Spinal cord (tissue), 10 donors: ENCODE measurements around the gene BPNT1. TPM values are rescaled to one million over a fixed set of nuclear protein-coding genes. Genes with fewer than 3 reads are reported as not detected.
"Not testable (repeated sequence)": the region's sequence is repeated elsewhere in the genome, so short reads cannot be mapped to it uniquely, and the experiment has no call there.

Experiments
- DNase-seq, 6 donors: peaks; one replicate each; pipeline versions ENCODE4 v3.0.0 to v3.0.0-alpha.2; 2013 to 2015; ENCODE audit warnings: low spot score in 6 of 6, low read depth in 4 of 6
- H3K27ac ChIP-seq: one replicate; pipeline ENCODE4 v1.5.1; 2013; ENCODE audit warnings: low read depth, low read length, control low read depth
- H3K27me3 ChIP-seq: one replicate; pipeline ENCODE4 v1.6.1; 2013; ENCODE audit warnings: low read length; ENCODE audit not compliant: control insufficient read depth, insufficient read depth
- H3K36me3 ChIP-seq: one replicate; pipeline ENCODE4 v1.6.1; 2013; ENCODE audit warnings: low read length; ENCODE audit not compliant: control insufficient read depth, insufficient read depth
- H3K4me1 ChIP-seq: one replicate; pipeline ENCODE4 v1.6.1; 2013; ENCODE audit warnings: low read length; ENCODE audit not compliant: control insufficient read depth, insufficient read depth
- H3K4me3 ChIP-seq: one replicate; pipeline ENCODE4 v1.5.1; 2013; ENCODE audit warnings: low read depth, low read length, control low read depth
- H3K9me3 ChIP-seq: one replicate; pipeline ENCODE4 v1.6.1; 2013; ENCODE audit warnings: low read length; ENCODE audit not compliant: control insufficient read depth, insufficient read depth
- WGBS: methylation state at CpG from one replicate; pipeline ENCODE4 v1.1.5; 2013; ENCODE audit warnings: missing lambda C conversion rate; ENCODE audit not compliant: insufficient coverage; 5-methylcytosine and 5-hydroxymethylcytosine counted together
- polyA plus RNA-seq, 2 donors: library from polyadenylated mRNA; unstranded; fragments of 120-200 nt; gene quantifications; one replicate each; pipeline ENCODE4 v1.2.1, GENCODE V29; 2013; ENCODE audit not compliant: insufficient read length in 2 of 2
- total RNA-seq, 2 donors: library from RNA; depleted of rRNA in 1 of 2; stranded (reverse); fragments of 120-200 nt in 1 of 2; fragments of >200 nt in 1 of 2; gene quantifications; one replicate each; pipeline versions ENCODE4 v1.2.3 to v1.2.4, GENCODE V29; 2013 to 2014
- donor health status: healthy.

Gene BPNT1
- total and polyA plus RNA-seq, 4 donors: 22.6 to 36.3 (median 28.8) TPM

GRCh38 chr1:220121791-220122530 lies 32.4 kb upstream of the BPNT1 start:
- H3K4me1 ChIP-seq: no peaks in the 10 kb centered on the region
- no peaks in the 10 kb centered on the region for H3K27me3 ChIP-seq
- H3K36me3 ChIP-seq: peaks cover 9% of the 10 kb centered on the region
- DNase-seq: no peak
- WGBS: 88% methylated on average over 1 of the region's 8 CpGs
- H3K4me3 ChIP-seq: no peak overlapping the region
- H3K9me3 ChIP-seq: no peaks in the 10 kb centered on the region
- H3K27ac ChIP-seq: no peak overlapping the region

GRCh38 chr1:220119043-220119512 lies 29.5 kb upstream of the BPNT1 start:
- WGBS: 100% methylated on average over 2 of the region's 6 CpGs

GRCh38 chr1:220113136-220113695 lies 23.6 kb upstream of the BPNT1 start:
- Histone ChIP-seq H3K4me1 (no peaks in the 10 kb centered on the region), H3K4me3 (no peak overlapping the region), H3K9me3 (no peaks in the 10 kb centered on the region), H3K27me3 (no peaks in the 10 kb centered on the region), H3K36me3 (peaks cover 32% of the 10 kb centered on the region), H3K27ac (no peak overlapping the region)
- peak in 2 of 6 donors; percentile 24 to 28 for DNase-seq
- 83% methylated on average over 2 of the region's 5 CpGs for WGBS

More at GRCh38 chr1:220119043-220119512, 29.5 kb upstream of the BPNT1 start:
- Histone ChIP-seq H3K9me3 (no peaks in the 10 kb centered on the region), H3K27ac (no peak overlapping the region), H3K36me3 (peaks cover 13% of the 10 kb centered on the region), H3K4me3 (no peak overlapping the region), H3K4me1 (no peaks in the 10 kb centered on the region), H3K27me3 (no peaks in the 10 kb centered on the region)
- DNase-seq: no peak

GRCh38 chr1:220112600-220112999 lies 23.0 kb upstream of the BPNT1 start:
- H3K36me3 ChIP-seq: peaks cover 34% of the 10 kb centered on the region
- WGBS: 100% methylated on average over 1 of the region's 4 CpGs

GRCh38 chr1:220110473-220110872 lies 20.9 kb upstream of the BPNT1 start:
- 98% methylated on average over 6 of the region's 6 CpGs for WGBS
- not testable (repeated sequence) for H3K4me3 ChIP-seq, H3K27ac ChIP-seq, H3K4me1 ChIP-seq, H3K27me3 ChIP-seq, DNase-seq, H3K9me3 ChIP-seq
- H3K36me3 ChIP-seq: peaks cover 26% of the 10 kb centered on the region

More at GRCh38 chr1:220112600-220112999, 23.0 kb upstream of the BPNT1 start:
- not testable (repeated sequence) for H3K4me1 ChIP-seq, H3K27ac ChIP-seq, H3K4me3 ChIP-seq, H3K9me3 ChIP-seq, H3K27me3 ChIP-seq, DNase-seq

DNA sequence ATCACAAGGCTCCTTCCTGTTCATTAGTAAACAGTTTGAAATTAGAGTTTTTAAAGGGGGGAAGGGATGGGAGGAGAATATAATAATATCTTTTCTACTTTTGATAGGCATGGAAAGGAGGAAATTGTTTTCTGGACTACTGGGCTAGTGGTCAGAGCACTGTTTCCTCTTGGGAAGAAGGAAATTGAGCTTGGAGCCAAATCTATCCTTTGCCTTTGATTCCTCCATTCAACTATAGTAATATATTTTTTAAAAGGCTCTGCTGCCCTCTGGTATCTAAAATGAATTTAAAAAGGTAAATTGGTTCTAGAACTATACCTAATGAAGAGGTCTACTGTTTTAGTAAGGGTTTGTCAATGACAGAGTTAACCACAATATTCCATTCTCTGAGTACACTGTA lies 10.2 kb upstream of the BPNT1 start:
- no peak overlapping the region for H3K4me3 ChIP-seq
- no peaks in the 10 kb centered on the region for H3K27me3 ChIP-seq
- DNase-seq: no peak
- peaks cover 41% of the 10 kb centered on the region for H3K36me3 ChIP-seq
- peaks cover 4% of the 10 kb centered on the region for H3K4me1 ChIP-seq
- H3K9me3 ChIP-seq: no peaks in the 10 kb centered on the region
- no peak overlapping the region for H3K27ac ChIP-seq

DNA sequence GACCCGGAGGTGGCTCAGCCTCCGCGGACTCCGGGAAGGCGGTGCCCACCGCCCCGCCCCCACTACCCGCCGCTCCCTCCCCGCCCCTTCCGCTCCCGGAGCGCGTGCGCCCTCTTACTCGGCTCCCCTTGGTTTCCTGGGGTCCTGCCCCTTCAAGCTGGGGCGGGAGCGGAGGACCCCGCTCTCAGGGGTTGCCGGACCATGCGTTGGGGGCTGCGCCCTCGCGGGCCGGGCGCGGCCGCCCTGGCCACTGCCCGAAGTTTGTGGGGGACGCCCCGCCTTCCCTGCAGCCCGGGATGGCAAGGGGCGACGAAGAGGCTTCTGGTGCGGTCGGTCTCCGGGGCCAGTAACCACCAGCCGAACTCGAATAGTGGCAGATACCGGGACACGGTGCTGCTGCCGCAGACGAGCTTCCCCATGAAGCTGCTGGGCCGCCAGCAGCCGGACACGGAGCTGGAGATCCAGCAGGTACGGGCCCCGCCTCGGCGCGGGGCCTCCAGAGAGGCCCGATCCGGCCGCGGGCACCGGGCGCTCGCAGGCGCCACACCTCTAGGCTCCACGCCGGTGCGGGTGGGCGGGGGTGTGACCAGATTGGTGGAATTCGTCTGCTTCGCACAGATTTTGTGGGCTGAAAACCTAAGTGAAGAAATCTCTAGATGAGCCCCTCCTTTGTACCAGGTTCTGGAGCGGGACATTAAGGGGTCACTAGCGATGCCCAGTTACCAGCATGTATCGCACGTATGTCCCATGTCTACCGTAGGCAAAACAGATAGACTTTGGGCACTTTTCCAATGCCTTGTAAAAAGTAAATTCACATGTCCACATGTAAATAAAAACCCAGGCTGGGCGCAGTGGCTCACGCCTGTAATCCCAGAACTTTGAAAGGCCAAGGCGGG lies 4.7 kb upstream of the BPNT1 start, which contains the start of gene IARS2:
Gene IARS2 (plus strand): TSS at position 117 of the 896 bp plus-strand sequence. CDS start 85 bp downstream, at position 202.
- H3K9me3 ChIP-seq: no peaks in the 10 kb centered on the region
- 1% methylated on average over 58 of the region's 73 CpGs for WGBS

GRCh38 chr1:220093361-220094015 lies 3.9 kb upstream of the BPNT1 start:
- H3K27ac ChIP-seq: no peak overlapping the region
- H3K36me3 ChIP-seq: peaks cover 19% of the 10 kb centered on the region
- peaks cover 14% of the 10 kb centered on the region for H3K4me1 ChIP-seq
- no peaks in the 10 kb centered on the region for H3K27me3 ChIP-seq
- H3K4me3 ChIP-seq: no peak overlapping the region
- DNase-seq: peak in 1 of 6 donors; percentile 1
- WGBS: 4% methylated on average over 4 of the region's 12 CpGs
- H3K9me3 ChIP-seq: no peaks in the 10 kb centered on the region

More for the DNA sequence above, 4.7 kb upstream of the BPNT1 start, which contains the start of gene IARS2:
- Histone ChIP-seq H3K27me3 (no peaks in the 10 kb centered on the region), H3K4me3 (peak within 1 kb of the TSS; percentile 77), H3K4me1 (peaks cover 14% of the 10 kb centered on the region), H3K36me3 (peaks cover 21% of the 10 kb centered on the region), H3K27ac (peak within 1 kb of the TSS; percentile 69)
- peak; percentile 57 to 96 (median 77) for DNase-seq

DNA sequence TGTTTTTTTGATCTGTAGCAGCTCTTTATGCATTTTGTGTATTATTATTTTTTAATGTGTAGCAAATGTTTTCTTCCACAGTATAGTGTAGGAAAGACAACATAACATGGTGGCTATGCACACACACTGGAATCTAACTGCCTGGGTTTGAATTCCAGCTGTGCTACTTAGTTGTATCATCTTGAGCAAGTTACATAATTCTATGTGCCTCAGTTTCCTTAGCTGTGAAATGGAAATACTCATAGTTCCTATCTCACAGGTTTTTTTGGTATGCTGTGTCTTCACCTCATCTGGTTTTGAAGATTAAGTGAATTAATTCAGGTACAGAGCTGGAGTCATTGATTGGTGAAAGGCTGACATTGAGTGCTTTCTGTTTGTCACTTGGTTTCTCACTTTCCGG lies 3.1 kb upstream of the BPNT1 start:
- H3K4me3 ChIP-seq: no peak overlapping the region
- peaks cover 14% of the 10 kb centered on the region for H3K4me1 ChIP-seq
- DNase-seq: no peak
- H3K27ac ChIP-seq: no peak overlapping the region
- WGBS: no CpG with 5 or more reads among the region's 1 CpG
- H3K27me3 ChIP-seq: no peaks in the 10 kb centered on the region
- H3K36me3 ChIP-seq: peaks cover 11% of the 10 kb centered on the region
- no peaks in the 10 kb centered on the region for H3K9me3 ChIP-seq
